HG03097 (cell line): Measurements from ENCODE around the gene LMAN1L.
A peak's percentile ranks its signal among the peaks of the same experiment; 100 is the strongest.

ENCODE experiments used
- ATAC-seq: cut with Tn5 transposase; IDR thresholded peaks from one replicate; pipeline ENCODE4 v1.9.1; 2021; ENCODE audit not compliant: unreplicated experiment, low FRiP score

Gene LMAN1L

GRCh38 chr15:74833376-74834107, 20.9 kb downstream of the LMAN1L start:
- no peak for ATAC-seq

GRCh38 chr15:74835312-74835823, 22.7 kb downstream of the LMAN1L start:
- no peak for ATAC-seq

DNA sequence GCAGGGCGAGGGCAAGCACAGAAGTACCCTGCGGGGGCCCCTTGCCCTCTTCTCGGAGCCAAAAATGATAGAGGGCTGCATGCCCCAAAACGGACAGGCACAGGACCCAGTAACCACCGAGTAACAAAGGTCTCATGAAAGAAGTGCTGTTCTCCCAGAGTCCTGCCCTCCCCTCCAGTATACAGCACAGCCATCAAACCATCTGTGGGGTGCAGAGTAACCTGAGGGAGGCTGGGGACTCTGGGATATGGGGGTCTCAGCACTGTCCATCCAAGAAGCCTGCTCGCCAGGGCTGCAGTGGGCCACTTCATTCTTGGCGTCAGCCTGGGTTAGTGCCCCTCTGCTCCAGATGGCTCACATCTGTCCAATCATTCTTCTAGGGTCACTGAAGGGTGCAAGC, 24.2 kb downstream of the LMAN1L start:
- no peak for ATAC-seq

GRCh38 chr15:74837482-74838136, 25.0 kb downstream of the LMAN1L start:
- no peak for ATAC-seq

GRCh38 chr15:74838137-74838516, 25.5 kb downstream of the LMAN1L start:
- ATAC-seq = no peak

DNA sequence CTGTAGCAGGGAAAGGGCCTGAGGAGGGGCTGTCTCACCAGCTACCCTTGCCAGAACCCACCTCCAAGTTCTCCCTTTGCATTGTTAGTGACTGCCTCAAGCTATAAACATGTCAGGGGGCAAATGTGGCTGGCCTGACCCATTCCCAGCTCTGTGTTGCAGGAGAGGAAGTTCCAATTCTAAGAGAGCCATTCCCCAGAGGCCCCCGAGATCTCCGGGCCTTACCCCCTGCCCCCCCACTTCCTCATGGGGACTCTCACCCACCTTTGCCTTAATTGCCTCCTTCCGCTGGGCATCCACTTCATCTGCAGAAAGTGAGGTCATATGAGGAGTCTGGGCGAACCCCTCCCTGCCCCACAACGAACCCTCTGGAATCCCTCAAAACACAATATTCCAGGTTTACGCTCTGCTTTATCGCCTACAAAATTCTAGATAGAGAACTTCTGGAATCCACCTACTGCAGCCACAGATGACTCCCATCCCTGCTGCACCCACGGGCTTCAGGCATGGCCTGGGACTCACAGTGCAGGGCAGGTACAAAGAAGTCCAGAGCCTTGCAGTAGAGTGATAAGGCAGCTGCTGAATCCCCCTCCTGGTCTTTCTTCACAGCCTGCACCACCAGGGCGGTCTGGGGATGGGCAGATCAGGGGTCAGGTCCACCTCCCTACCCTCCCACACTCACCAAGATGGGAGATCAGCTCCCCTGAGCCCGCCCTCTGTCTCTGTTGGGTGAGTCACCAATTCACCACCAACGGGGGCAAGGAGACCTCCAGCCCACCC, 26.3 kb downstream of the LMAN1L start:
- no peak for ATAC-seq

- ATAC-seq = no peak
Measured at GRCh38 chr15:74839526-74840395, 27.1 kb downstream of the LMAN1L start.

DNA sequence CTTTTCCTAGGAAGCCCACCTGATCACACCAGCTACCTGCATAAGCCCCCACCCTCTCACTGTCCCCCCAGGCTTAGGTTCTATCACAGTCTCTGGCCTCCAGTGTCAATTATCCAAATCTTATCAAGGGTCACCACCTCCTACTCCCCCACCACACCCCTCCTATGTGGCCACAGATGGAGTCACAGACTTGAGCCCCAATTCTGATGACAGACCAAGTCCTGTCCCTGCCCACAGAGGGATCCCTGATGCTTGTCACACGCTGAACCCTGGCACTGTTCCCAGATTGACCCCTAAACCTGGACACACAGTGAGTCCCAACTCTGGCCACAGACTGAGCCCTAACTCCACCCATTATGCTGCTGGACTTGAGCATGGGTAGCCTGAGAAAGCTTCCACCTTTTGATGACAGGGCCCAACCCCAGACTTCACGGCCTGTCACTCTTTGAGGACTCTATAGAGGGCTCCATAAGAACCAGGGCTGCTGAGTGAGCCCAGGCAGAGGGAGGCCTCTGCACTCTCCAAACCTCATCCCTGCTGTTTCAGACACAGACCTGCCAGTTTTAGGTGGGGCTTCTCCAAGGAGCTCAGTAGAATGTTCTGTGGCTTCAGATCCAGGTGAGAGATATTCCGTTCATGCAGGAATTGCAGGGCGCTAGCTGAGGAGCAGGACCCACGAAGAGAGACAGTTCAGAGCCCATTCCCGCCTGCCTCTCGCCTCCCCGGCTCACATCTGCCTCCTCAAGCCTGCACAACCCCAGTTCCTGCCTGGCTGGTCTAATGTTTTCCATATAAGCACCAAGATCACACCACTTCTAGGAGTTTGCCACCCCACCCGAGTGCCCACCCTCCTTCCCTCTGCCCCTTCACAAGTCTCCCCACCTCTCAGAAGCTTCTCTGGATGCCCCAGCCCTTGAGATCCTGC, 28.5 kb downstream of the LMAN1L start:
- ATAC-seq = no peak

GRCh38 chr15:74841891-74842373, 29.3 kb downstream of the LMAN1L start:
- no peak for ATAC-seq

DNA sequence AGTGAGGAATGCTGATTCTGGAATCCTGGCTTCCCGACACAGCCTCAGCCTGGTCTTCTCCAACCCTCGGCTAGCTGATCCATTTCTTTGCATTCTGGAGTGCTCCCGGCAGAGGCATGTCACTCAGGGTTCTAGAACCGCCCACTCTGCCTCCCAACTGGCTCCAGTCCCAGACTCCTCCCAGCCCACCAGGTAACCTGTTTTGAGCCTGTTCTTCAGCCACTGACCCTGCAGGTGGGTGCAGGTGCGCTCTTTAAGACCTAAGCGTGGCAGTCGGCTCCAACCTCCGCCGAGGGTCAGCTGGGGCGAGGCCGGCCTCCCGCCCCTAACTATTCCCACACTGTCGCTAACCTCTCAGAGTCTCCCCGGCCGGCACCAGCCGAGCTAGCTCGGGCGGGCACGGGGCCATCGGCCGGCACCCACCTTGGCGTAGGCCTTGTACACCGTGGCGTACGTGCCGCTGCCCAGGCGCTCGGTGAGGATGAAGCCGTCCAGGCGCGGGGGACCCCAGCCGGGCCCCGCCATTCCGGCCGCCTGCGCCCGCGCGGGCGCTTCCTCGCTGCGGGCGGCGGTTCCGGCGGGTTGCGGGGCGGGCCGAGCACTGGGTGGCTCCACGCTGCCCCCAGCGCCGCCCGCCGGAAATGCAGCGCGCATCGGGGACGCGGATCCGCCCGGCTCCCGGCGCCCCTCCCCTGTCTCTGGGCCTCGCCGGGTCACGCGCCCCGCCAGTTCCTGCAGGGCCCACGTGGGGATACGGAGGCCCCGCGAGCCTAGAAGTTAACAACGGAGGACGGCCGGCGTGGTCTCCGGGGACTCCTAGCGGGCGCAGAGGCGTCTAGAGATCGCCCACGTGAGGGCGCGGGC, 30.2 kb downstream of the LMAN1L start, which contains the start of gene ULK3:
ULK3 (minus strand) TSS at position 576 of the 864 bp plus-strand sequence; CDS start at position 525, 51 bp downstream.
- ATAC-seq = peak; percentile 81

DNA sequence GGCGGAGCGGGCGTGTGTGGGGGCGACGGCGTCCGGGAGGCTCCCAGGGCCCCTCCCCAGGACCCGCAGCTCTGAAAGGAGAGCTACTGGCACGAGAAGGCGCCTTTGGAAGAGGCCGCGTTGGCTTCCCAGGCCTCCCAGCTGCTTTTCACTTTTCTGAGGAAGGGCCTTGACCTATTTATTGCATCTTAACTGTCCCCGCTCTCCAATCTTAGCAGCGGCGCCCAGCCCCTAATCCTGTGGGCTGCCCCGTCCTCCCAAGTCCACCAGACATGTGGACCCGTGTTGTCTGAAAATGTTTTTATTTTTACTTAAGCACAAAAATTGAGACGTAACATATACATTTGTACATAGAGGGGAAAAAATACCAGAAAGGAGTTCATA, 30.8 kb downstream of the LMAN1L start:
- ATAC-seq = no peak

DNA sequence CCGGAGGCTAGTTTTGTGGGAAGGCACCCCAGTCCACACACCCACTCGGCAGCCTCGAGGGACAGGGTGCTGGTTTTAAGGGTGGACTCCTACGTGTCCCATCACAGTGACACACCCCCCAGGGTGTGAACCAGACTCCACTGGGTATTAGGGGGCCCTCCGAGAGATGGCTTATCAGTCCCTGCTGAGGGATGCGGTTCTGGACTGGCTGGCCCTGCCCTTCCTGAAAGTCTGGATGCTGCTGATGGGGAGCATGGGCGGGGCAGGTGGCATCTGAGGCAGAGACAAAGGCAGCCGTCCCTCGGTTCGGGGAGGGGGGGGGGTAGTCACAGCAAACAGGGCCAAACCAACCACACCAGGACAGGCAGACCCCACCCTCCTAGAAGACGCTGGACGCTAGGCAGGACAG, 31.3 kb downstream of the LMAN1L start:
- no peak for ATAC-seq

- no peak for ATAC-seq
Measured at GRCh38 chr15:74844319-74845207, 31.9 kb downstream of the LMAN1L start.

DNA sequence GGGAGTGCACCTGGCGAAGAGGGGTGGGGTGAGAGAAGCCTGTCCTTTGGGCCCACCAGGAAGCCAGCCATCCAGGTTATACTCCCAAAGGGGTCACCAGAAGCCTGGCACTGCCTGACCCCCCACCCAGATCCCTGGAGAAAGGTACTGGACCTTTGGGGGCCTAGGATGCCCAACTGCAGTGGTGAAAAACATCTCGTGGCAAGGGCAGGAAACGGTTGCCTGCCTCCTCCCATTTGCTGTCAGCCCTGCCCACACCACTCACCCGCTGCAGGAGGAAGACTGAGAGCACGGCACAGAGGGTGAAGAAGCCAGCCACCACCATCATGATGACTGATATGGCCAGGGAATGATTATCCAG, 32.6 kb downstream of the LMAN1L start:
- ATAC-seq = no peak

DNA sequence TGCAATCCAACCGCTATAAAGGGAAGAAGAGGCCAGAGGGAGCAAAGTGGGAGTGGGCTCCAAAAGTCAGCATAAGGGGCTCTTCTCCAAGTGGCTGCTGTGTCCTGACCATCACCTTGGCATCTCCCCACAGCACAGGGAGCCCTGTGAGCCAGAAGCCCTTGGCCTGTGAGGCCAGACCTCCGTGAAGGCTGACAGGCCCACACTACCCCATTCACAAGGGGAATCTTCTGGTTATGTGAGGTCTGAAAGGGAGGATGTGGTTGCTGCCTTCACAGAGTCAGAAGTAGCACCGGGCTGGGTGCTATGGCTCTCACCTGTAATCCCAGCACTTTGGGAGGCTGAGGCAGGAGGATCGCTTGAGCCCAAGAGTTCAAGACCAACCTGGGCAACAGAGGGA, 32.9 kb downstream of the LMAN1L start:
- ATAC-seq = no peak

- ATAC-seq = no peak
Measured at GRCh38 chr15:74847432-74847831, 34.8 kb downstream of the LMAN1L start.

DNA sequence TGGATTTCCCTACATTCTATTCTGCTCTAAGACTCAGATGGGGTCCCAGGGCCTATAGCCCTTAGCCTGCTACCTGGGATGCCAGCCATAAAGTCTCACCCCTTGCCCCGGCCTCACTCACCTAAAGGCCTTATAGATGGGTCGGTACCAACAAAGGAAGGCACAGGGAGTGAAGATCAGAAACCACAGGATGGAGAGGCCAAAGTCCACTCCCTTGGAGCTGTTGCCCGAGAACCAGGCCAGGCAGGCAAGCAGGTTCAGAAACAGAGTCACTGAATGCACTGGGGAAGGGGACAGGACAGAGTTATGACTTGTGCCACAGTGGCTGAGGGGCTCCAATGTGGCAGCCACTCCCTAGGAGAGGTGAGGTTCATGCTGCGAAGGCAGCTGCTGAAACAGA, 37.8 kb downstream of the LMAN1L start:
- no peak for ATAC-seq
